Trophoblast cell (in vitro differentiated cells and primary cell): ENCODE data around the gene PODN.

Source experiments
- DNase-seq, 2 donors: peaks; one replicate each; pipeline ENCODE4 v3.0.0-alpha.2; 2016
- H2AFZ ChIP-seq: 2 replicates; pipeline ENCODE4 v1.6.1; 2013; ENCODE audit warnings: low read length, moderate library complexity, mild to moderate bottlenecking; ENCODE audit not compliant: insufficient read depth, poor library complexity
- H2AK5ac ChIP-seq: 2 replicates; pipeline ENCODE4 v1.6.1; 2013; ENCODE audit warnings: mild to moderate bottlenecking, low read length
- H2BK120ac ChIP-seq: 2 replicates; pipeline ENCODE4 v1.6.1; 2013; ENCODE audit warnings: low read length, mild to moderate bottlenecking, moderate library complexity; ENCODE audit not compliant: insufficient read depth, poor library complexity
- H2BK12ac ChIP-seq: 2 replicates; pipeline ENCODE4 v1.6.1; 2013; ENCODE audit warnings: mild to moderate bottlenecking, low read length, moderate library complexity
- H2BK5ac ChIP-seq: 2 replicates; pipeline ENCODE4 v1.6.1; 2013; ENCODE audit warnings: low read length, low read depth, moderate library complexity, mild to moderate bottlenecking; ENCODE audit not compliant: poor library complexity
- H3K14ac ChIP-seq: 2 replicates; pipeline ENCODE4 v1.6.1; 2013; ENCODE audit warnings: mild to moderate bottlenecking, low read length
- H3K18ac ChIP-seq: 2 replicates; pipeline ENCODE4 v1.6.1; 2013; ENCODE audit warnings: mild to moderate bottlenecking, low read length
- H3K23ac ChIP-seq: 2 replicates; pipeline ENCODE4 v1.6.1; 2013; ENCODE audit warnings: low read length
- H3K27ac ChIP-seq: 2 replicates; pipeline ENCODE4 v1.5.1; 2013; ENCODE audit warnings: low read depth, mild to moderate bottlenecking, inconsistent platforms, low read length, moderate library complexity
- H3K27me3 ChIP-seq: 2 replicates; pipeline ENCODE4 v1.6.1; 2013; ENCODE audit warnings: inconsistent platforms, mild to moderate bottlenecking, low read length, moderate library complexity; ENCODE audit not compliant: insufficient read depth
- H3K36me3 ChIP-seq, 2 experiments: 1 replicate in 1 of 2; 2 replicates in 1 of 2; pipeline ENCODE4 v1.6.1; 2013; ENCODE audit warnings: low read length in 2 of 2, mild to moderate bottlenecking in 2 of 2, moderate library complexity in 1 of 2; ENCODE audit not compliant: insufficient read depth in 2 of 2, control insufficient read depth in 1 of 2
- H3K4ac ChIP-seq: 2 replicates; pipeline ENCODE4 v1.6.1; 2013; ENCODE audit warnings: low read depth, mild to moderate bottlenecking, low read length, moderate library complexity
- H3K4me1 ChIP-seq, 2 experiments: 1 replicate in 1 of 2; 2 replicates in 1 of 2; pipeline ENCODE4 v1.6.1; 2013; ENCODE audit warnings: low read length in 2 of 2, mild to moderate bottlenecking in 2 of 2, moderate library complexity in 1 of 2; ENCODE audit not compliant: insufficient read depth in 2 of 2, control insufficient read depth in 1 of 2
- H3K4me2 ChIP-seq: 2 replicates; pipeline ENCODE4 v1.6.1; 2013; ENCODE audit warnings: inconsistent platforms, mild to moderate bottlenecking, low read length, moderate library complexity
- H3K4me3 ChIP-seq: 2 replicates; pipeline ENCODE4 v1.5.1; 2013; ENCODE audit warnings: mild to moderate bottlenecking, low read depth, low read length, inconsistent platforms
- H3K79me1 ChIP-seq: one replicate; pipeline ENCODE4 v1.6.1; 2013; ENCODE audit warnings: low read length
- H3K79me2 ChIP-seq: 2 replicates; pipeline ENCODE4 v1.6.1; 2013; ENCODE audit warnings: low read length, mild to moderate bottlenecking; ENCODE audit not compliant: control insufficient read depth, insufficient read depth, poor library complexity
- H3K9ac ChIP-seq: 2 replicates; pipeline ENCODE4 v1.6.1; 2013; ENCODE audit warnings: mild to moderate bottlenecking, low read length
- H3K9me3 ChIP-seq: 2 replicates; pipeline ENCODE4 v1.6.1; 2013; ENCODE audit warnings: low read depth, mild to moderate bottlenecking, control low read depth, inconsistent platforms, low read length; ENCODE audit not compliant: insufficient read depth
- H4K12ac ChIP-seq: 2 replicates; pipeline ENCODE4 v1.6.1; 2013; ENCODE audit warnings: low read depth, mild to moderate bottlenecking, low read length, moderate library complexity
- H4K8ac ChIP-seq: 2 replicates; pipeline ENCODE4 v1.6.1; 2013; ENCODE audit warnings: low read depth, mild to moderate bottlenecking, low read length, moderate library complexity
- H4K91ac ChIP-seq: one replicate; pipeline ENCODE4 v1.6.1; 2013; ENCODE audit warnings: low read depth, mild to moderate bottlenecking, low read length, moderate library complexity
- WGBS: extraction: QIAGEN DNeasy Blood & Tissue Kit; methylation state at CpG from one replicate; pipeline ENCODE4 v1.1.7; 2013; ENCODE audit warnings: missing lambda C conversion rate; ENCODE audit not compliant: insufficient read length, insufficient coverage; ENCODE audit errors: extremely low coverage; 5-methylcytosine and 5-hydroxymethylcytosine counted together

PODN gene

GRCh38 chr1:53037159-53037558 is 24.9 kb upstream of the PODN start:
- Histone ChIP-seq H3K27me3 (no peaks in the 10 kb centered on the region), H3K4me2 (no peak overlapping the region), H3K4me3 (no peak overlapping the region), H3K27ac (no peak overlapping the region), H4K8ac (no peak overlapping the region), H3K4me1 (no peaks in the 10 kb centered on the region), H3K14ac (no peak overlapping the region), H2BK120ac (no peak overlapping the region), H3K9ac (no peak overlapping the region), H3K79me2 (no peaks in the 10 kb centered on the region), H3K79me1 (no peaks in the 10 kb centered on the region), H3K36me3 (peaks cover 0 to 5% of the 10 kb centered on the region in 2 experiments), H3K23ac (no peak overlapping the region), H3K18ac (no peak overlapping the region), H2AK5ac (no peak overlapping the region), H4K91ac (no peak overlapping the region), H2BK12ac (no peak overlapping the region), H4K12ac (no peak overlapping the region), H2AFZ (no peak overlapping the region), H3K9me3 (no peaks in the 10 kb centered on the region), H3K4ac (no peak overlapping the region), H2BK5ac (no peak overlapping the region)
- DNase-seq: no peak
- no CpG with 5 or more reads among the region's 4 CpGs for whole genome bisulfite sequencing

GRCh38 chr1:53038566-53038965 is 23.4 kb upstream of the PODN start:
- Histone ChIP-seq H2AFZ (no peak overlapping the region), H4K91ac (no peak overlapping the region), H3K79me2 (no peaks in the 10 kb centered on the region), H3K4ac (no peak overlapping the region), H3K9ac (no peak overlapping the region), H3K9me3 (no peaks in the 10 kb centered on the region), H2AK5ac (no peak overlapping the region), H2BK5ac (no peak overlapping the region), H3K4me3 (no peak overlapping the region), H3K79me1 (no peaks in the 10 kb centered on the region), H2BK120ac (no peak overlapping the region), H3K23ac (no peak overlapping the region), H3K18ac (no peak overlapping the region), H3K27ac (no peak overlapping the region), H3K27me3 (no peaks in the 10 kb centered on the region), H4K12ac (no peak overlapping the region), H2BK12ac (no peak overlapping the region), H4K8ac (no peak overlapping the region), H3K14ac (no peak overlapping the region), H3K4me1 (no peaks in the 10 kb centered on the region), H3K36me3 (peaks cover 0 to 5% of the 10 kb centered on the region in 2 experiments), H3K4me2 (no peak overlapping the region)
- DNase-seq: no peak
- no CpG with 5 or more reads among the region's 3 CpGs for WGBS

- Histone ChIP-seq H3K9me3 (no peaks in the 10 kb centered on the region), H2AK5ac (no peak overlapping the region), H3K79me2 (no peaks in the 10 kb centered on the region), H3K23ac (no peak overlapping the region), H4K12ac (no peak overlapping the region), H3K9ac (no peak overlapping the region), H4K91ac (no peak overlapping the region), H3K27me3 (no peaks in the 10 kb centered on the region), H3K4me2 (no peak overlapping the region), H3K27ac (no peak overlapping the region), H3K79me1 (no peaks in the 10 kb centered on the region), H4K8ac (no peak overlapping the region), H3K18ac (no peak overlapping the region), H3K4me3 (no peak overlapping the region), H3K4ac (no peak overlapping the region), H2AFZ (no peak overlapping the region), H2BK12ac (no peak overlapping the region), H2BK5ac (no peak overlapping the region), H3K36me3 (peaks cover 0 to 5% of the 10 kb centered on the region in 2 experiments), H3K4me1 (peaks cover 4 to 5% of the 10 kb centered on the region in 2 experiments), H3K14ac (no peak overlapping the region), H2BK120ac (no peak overlapping the region)
- DNase-seq: peak in 1 of 2 donors; percentile 62
Measured at GRCh38 chr1:53043271-53043670, 18.7 kb upstream of the PODN start.

- Histone ChIP-seq H3K27ac (no peak overlapping the region), H4K91ac (no peak overlapping the region), H3K79me2 (no peaks in the 10 kb centered on the region), H2BK120ac (no peak overlapping the region), H3K4ac (no peak overlapping the region), H3K9me3 (no peaks in the 10 kb centered on the region), H3K23ac (no peak overlapping the region), H3K4me3 (no peak overlapping the region), H2AFZ (no peak overlapping the region), H3K36me3 (peaks cover 0 to 3% of the 10 kb centered on the region in 2 experiments), H2AK5ac (no peak overlapping the region), H3K4me1 (peaks cover 4 to 6% of the 10 kb centered on the region in 2 experiments), H3K18ac (no peak overlapping the region), H3K79me1 (no peaks in the 10 kb centered on the region), H4K8ac (no peak overlapping the region), H3K27me3 (no peaks in the 10 kb centered on the region), H4K12ac (no peak overlapping the region), H3K14ac (no peak overlapping the region), H3K4me2 (no peak overlapping the region), H2BK12ac (no peak overlapping the region), H2BK5ac (no peak overlapping the region), H3K9ac (no peak overlapping the region)
- DNase-seq: no peak
- WGBS: no CpG with 5 or more reads among the region's 5 CpGs
Measured at GRCh38 chr1:53044926-53045325, 17.1 kb upstream of the PODN start.
